HCT116 (cell line): ENCODE results near the gene PLCB1. TPM values are rescaled to one million over a fixed set of nuclear protein-coding genes. Genes with fewer than 3 reads are reported as not detected.

Source experiments
- ATAC-seq: fragments of 200-7000 bp; cut with Tn5 transposase; 2 replicates; pipeline ENCODE4 v1.9.1; 2020; ENCODE audit warnings: mild to moderate bottlenecking, moderate library complexity
- BruUV-seq: library from RNA; stranded (reverse); fragments of 400-500 nt; replicated peaks from 2 replicates; lab custom pipeline; 2021; lab: Mats Ljungman, UMichigan
- CTCF ChIA-PET: fragments of 300-600 bp; sonication (Branson Sonifier 250); formaldehyde crosslinking; loops from one replicate; lab custom pipeline; 2021; ENCODE audit warnings: antibody characterized with exemption; lab: Charles Lee
- POLR2A ChIA-PET: fragments of 300-600, 350-600 bp; sonication (Branson Sonifier 250); formaldehyde crosslinking; loops from one replicate; lab custom pipeline; 2021; ENCODE audit warnings: antibody characterized with exemption; lab: Charles Lee
- RAD21 ChIA-PET, 2 experiments: fragments of 300-600 bp; sonication (Branson Sonifier 250); formaldehyde crosslinking; loops; one replicate each; lab custom pipeline; 2023; ENCODE audit warnings: low total read pairs in 2 of 2; ENCODE audit not compliant: uncharacterized antibody in 2 of 2, unreplicated experiment in 2 of 2, low non-redundant PET in 1 of 2; lab: Charles Lee
- DNase-seq: peaks from one replicate; pipeline ENCODE4 v3.0.0-alpha.2; 2010; ENCODE audit warnings: low read depth, low spot score
- H2AFZ ChIP-seq: fragments of 200-600 bp; shearing (Covaris generic), sonication (generic); 2 replicates; pipeline ENCODE4 v1.6.1; 2017; ENCODE audit warnings: low read depth, mixed run types, mixed read lengths, antibody characterized with exemption, low read length; ENCODE audit not compliant: poor library complexity, severe bottlenecking
- H3K27ac ChIP-seq: 2 replicates; pipeline ENCODE4 v1.5.1; 2012; ENCODE audit warnings: low read depth, low read length
- H3K27me3 ChIP-seq: fragments of 200-600 bp; sonication (generic); 2 replicates; pipeline ENCODE4 v1.6.1; 2016; ENCODE audit warnings: mixed run types, low read length, mixed read lengths; ENCODE audit not compliant: insufficient read depth
- H3K36me3 ChIP-seq, 2 experiments: fragments of 200-500 bp in 1 of 2; fragments of 200-600 bp in 1 of 2; sonication (Bioruptor generic) in 1 of 2; sonication (generic) in 1 of 2; 2 replicates each; pipeline versions ENCODE4 v1.5.1 to v1.6.1; 2014 to 2016; ENCODE audit warnings: low read length in 2 of 2, inconsistent platforms in 1 of 2, mixed read lengths in 1 of 2, mixed run types in 1 of 2; ENCODE audit not compliant: insufficient read depth in 2 of 2, control insufficient read depth in 1 of 2
- H3K4me1 ChIP-seq, 2 experiments: fragments of 200-600 bp in 1 of 2; sonication (generic) in 1 of 2; 2 replicates each; pipeline versions ENCODE4 v1.5.1 to v1.6.1; 2012 to 2017; ENCODE audit warnings: low read length in 2 of 2, inconsistent platforms in 1 of 2, mild to moderate bottlenecking in 1 of 2, mixed read lengths in 1 of 2, mixed run types in 1 of 2, moderate library complexity in 1 of 2; ENCODE audit not compliant: insufficient read depth in 2 of 2, control insufficient read depth in 1 of 2
- H3K4me2 ChIP-seq: fragments of 200-600 bp; sonication (generic); 2 replicates; pipeline ENCODE4 v1.6.1; 2017; ENCODE audit warnings: mixed run types, low read length, mixed read lengths
- H3K4me3 ChIP-seq, 2 experiments: fragments of 200-600 bp in 1 of 2; sonication (generic) in 1 of 2; replicated peaks in 1 of 2; 2 replicates each; pipeline ENCODE4 v1.5.1; 2011 to 2016; ENCODE audit warnings: low read length in 2 of 2, control low read depth in 1 of 2, low read depth in 1 of 2, mild to moderate bottlenecking in 1 of 2, mixed read lengths in 1 of 2, mixed run types in 1 of 2
- H3K79me2 ChIP-seq: fragments of 200-600 bp; sonication (generic); 2 replicates; pipeline ENCODE4 v1.6.1; 2017; ENCODE audit warnings: mild to moderate bottlenecking, mixed run types, low read length, moderate library complexity, mixed read lengths; ENCODE audit not compliant: insufficient read depth
- H3K9ac ChIP-seq: fragments of 200-600 bp; sonication (generic); 2 replicates; pipeline ENCODE4 v1.6.1; 2016; ENCODE audit warnings: low read length, mixed read lengths
- H3K9me2 ChIP-seq: fragments of 200-600 bp; sonication (generic), shearing (Covaris generic); 2 replicates; pipeline ENCODE4 v1.6.1; 2017; ENCODE audit warnings: mixed run types, mild to moderate bottlenecking, moderate library complexity; ENCODE audit not compliant: insufficient read depth
- H3K9me3 ChIP-seq, 2 experiments: fragments of 200-500 bp in 1 of 2; fragments of 200-600 bp in 1 of 2; sonication (Bioruptor generic) in 1 of 2; sonication (generic) in 1 of 2; 2 replicates each; pipeline ENCODE4 v1.6.1; 2014 to 2017; ENCODE audit warnings: low read length in 2 of 2, mixed read lengths in 2 of 2, inconsistent platforms in 1 of 2, low read depth in 1 of 2, mild to moderate bottlenecking in 1 of 2, mixed run types in 1 of 2, moderate library complexity in 1 of 2; ENCODE audit not compliant: control insufficient read depth in 1 of 2, insufficient read depth in 1 of 2
- H4K20me1 ChIP-seq: fragments of 200-600 bp; sonication (generic), shearing (Covaris generic); 2 replicates; pipeline ENCODE4 v1.6.1; 2017; ENCODE audit warnings: mixed run types, mild to moderate bottlenecking, moderate library complexity; ENCODE audit not compliant: insufficient read depth
- CBX3 ChIP-seq: IDR thresholded peaks from 2 replicates; pipeline ENCODE4 v1.6.1; 2012; ENCODE audit warnings: low read depth
- CEBPB ChIP-seq: IDR thresholded peaks from 2 replicates; pipeline ENCODE4 v1.6.1; 2012; ENCODE audit warnings: low read depth
- EZH2phosphoT487 ChIP-seq: fragments of 200-600 bp; IDR thresholded peaks from 2 replicates; pipeline ENCODE4 v1.6.1; 2018; ENCODE audit warnings: antibody characterized with exemption, borderline replicate concordance
- JUND ChIP-seq: IDR thresholded peaks from 2 replicates; pipeline ENCODE4 v1.6.1; 2012
- POLR2AphosphoS5 ChIP-seq: IDR thresholded peaks from 2 replicates; pipeline ENCODE4 v1.6.1; 2011; ENCODE audit warnings: mild to moderate bottlenecking, low read depth, low read length, moderate library complexity
- RAD21 ChIP-seq: IDR thresholded peaks from 2 replicates; pipeline ENCODE4 v1.6.1; 2012; ENCODE audit warnings: low read depth, mild to moderate bottlenecking
- YY1 ChIP-seq: IDR thresholded peaks from 2 replicates; pipeline ENCODE4 v1.6.1; 2011; ENCODE audit warnings: low read length, low read depth, moderate library complexity, mild to moderate bottlenecking; ENCODE audit not compliant: insufficient replicate concordance; ENCODE audit errors: extremely low read depth
- ZBTB33 ChIP-seq: IDR thresholded peaks from 2 replicates; pipeline ENCODE4 v1.6.1; 2011; ENCODE audit warnings: mild to moderate bottlenecking, low read length, moderate library complexity; ENCODE audit not compliant: insufficient replicate concordance; ENCODE audit errors: extremely low read depth
- intact Hi-C: fragments of 100-400 bp; cut with micrococcal nuclease; formaldehyde crosslinking; loops from 2 replicates; pipeline ENCODE4 v1.10.0; 2022
- total RNA-seq: library from RNA; stranded (reverse); gene quantifications from one replicate; pipeline ENCODE4 v1.2.1, GENCODE V29; 2021; ENCODE audit not compliant: unreplicated experiment

Gene PLCB1
- total RNA-seq, 1 experiment from 2014 or later, result 15.8 TPM

- Histone ChIP-seq H3K9me3 (no peaks in the 10 kb centered on the region), H3K4me1 (no peaks in the 10 kb centered on the region), H3K9ac (no peak overlapping the region), H2AFZ (no peak overlapping the region), H3K4me3 (no peak overlapping the region), H3K27ac (no peak overlapping the region), H3K9me2 (no peaks in the 10 kb centered on the region), H4K20me1 (no peaks in the 10 kb centered on the region), H3K79me2 (no peaks in the 10 kb centered on the region), H3K27me3 (no peaks in the 10 kb centered on the region), H3K4me2 (no peak overlapping the region), H3K36me3 (no peaks in the 10 kb centered on the region)
- TF ChIP-seq RAD21 (no peak), ZBTB33 (no peak), YY1 (no peak), CBX3 (no peak), CEBPB (no peak)
- ChIA-PET CTCF (interaction anchor here (1.0 kb wide), 1 partner anchor 15 kb away, joined by 3 read pairs; no protein-coding TSS in a partner anchor), RAD21 (no interaction called here), POLR2A (no interaction called here)
- intact Hi-C loops, result no loop called here
- BruUV-seq, result no TSS peak
- no peak for DNase-seq
- no peak for ATAC-seq
Observed at GRCh38 chr20:8744228-8744844, 612.3 kb downstream of the PLCB1 start.

- DNase-seq, result no peak
- H3K27ac ChIP-seq, result no peak overlapping the region
- no peak overlapping the region for H3K9ac ChIP-seq
- RAD21 ChIA-PET, result no interaction called here
- CTCF ChIA-PET, result interaction anchor here (0.7 to 3.0 kb wide), 2 partner anchors 10 to 644 kb away, joined by 4 to 22 read pairs; no protein-coding TSS in a partner anchor
- no peaks in the 10 kb centered on the region for H3K4me1 ChIP-seq
- no peaks in the 10 kb centered on the region for H3K9me2 ChIP-seq
- H3K4me3 ChIP-seq, result no peak overlapping the region
- H3K27me3 ChIP-seq, result no peaks in the 10 kb centered on the region
- no TSS peak for BruUV-seq
- POLR2A ChIA-PET, result no interaction called here
- no peak overlapping the region for H2AFZ ChIP-seq
- no peaks in the 10 kb centered on the region for H3K36me3 ChIP-seq
- no peaks in the 10 kb centered on the region for H3K9me3 ChIP-seq
- ATAC-seq, result no peak
- H3K4me2 ChIP-seq, result no peak overlapping the region
- H3K79me2 ChIP-seq, result no peaks in the 10 kb centered on the region
- no peaks in the 10 kb centered on the region for H4K20me1 ChIP-seq
- TF ChIP-seq EZH2phosphoT487 (no peak), POLR2AphosphoS5 (no peak), JUND (no peak)
- TF ChIP-seq, all 23 proteins: peak for 0
- intact Hi-C loops, result no loop called here
Observed at GRCh38 chr20:8749101-8749500, 617.0 kb downstream of the PLCB1 start.
